DOHH2 (cell line): ENCODE data around the gene NT5DC1.

Experiments used
- H3F3A ChIP-seq: fragments of 200-600 bp; sonication (generic), shearing (Covaris generic); 2 replicates; pipeline ENCODE4 v1.6.0; 2016; ENCODE audit warnings: antibody characterized with exemption, mild to moderate bottlenecking; ENCODE audit not compliant: control insufficient read depth, insufficient read depth
- H3K27ac ChIP-seq: fragments of 200-600 bp; sonication (generic); 2 replicates; pipeline ENCODE4 v1.5.1; 2014; ENCODE audit warnings: low read depth, mild to moderate bottlenecking, low read length, moderate library complexity
- H3K27me3 ChIP-seq: fragments of 200-600 bp; sonication (generic); 2 replicates; pipeline ENCODE4 v1.6.1; 2014; ENCODE audit warnings: mild to moderate bottlenecking, low read length, mixed read lengths; ENCODE audit not compliant: control insufficient read depth
- H3K36me3 ChIP-seq: fragments of 200-600 bp; sonication (generic); 2 replicates; pipeline ENCODE4 v1.6.1; 2014; ENCODE audit warnings: mild to moderate bottlenecking, low read length, moderate library complexity, mixed read lengths; ENCODE audit not compliant: control insufficient read depth
- H3K4me1 ChIP-seq: fragments of 200-600 bp; sonication (generic); 2 replicates; pipeline ENCODE4 v1.6.1; 2014; ENCODE audit warnings: mild to moderate bottlenecking, low read length, mixed read lengths; ENCODE audit not compliant: control insufficient read depth
- H3K4me2 ChIP-seq: fragments of 200-600 bp; sonication (generic); 2 replicates; pipeline ENCODE4 v1.6.0; 2014; ENCODE audit warnings: mild to moderate bottlenecking, low read length, moderate library complexity
- H3K4me3 ChIP-seq: fragments of 200-600 bp; sonication (generic); 2 replicates; pipeline ENCODE4 v1.5.1; 2014; ENCODE audit warnings: mild to moderate bottlenecking, low read length, mixed read lengths
- H3K79me2 ChIP-seq: fragments of 200-600 bp; sonication (generic); 2 replicates; pipeline ENCODE4 v1.6.1; 2014; ENCODE audit warnings: mild to moderate bottlenecking, low read length, mixed read lengths; ENCODE audit not compliant: control insufficient read depth
- H3K9me2 ChIP-seq: fragments of 200-600 bp; sonication (generic); replicated peaks from 2 replicates; pipeline ENCODE4 v1.6.1; 2014; ENCODE audit warnings: mild to moderate bottlenecking, low read length, mixed read lengths; ENCODE audit not compliant: control insufficient read depth
- H3K9me3 ChIP-seq: fragments of 200-600 bp; sonication (generic); 2 replicates; pipeline ENCODE4 v1.6.1; 2014; ENCODE audit warnings: antibody characterized with exemption, low read length, mixed read lengths; ENCODE audit not compliant: control insufficient read depth, insufficient read depth
- H4K20me1 ChIP-seq: fragments of 200-600 bp; sonication (generic); 2 replicates; pipeline ENCODE4 v1.6.0; 2014; ENCODE audit warnings: low read depth, mild to moderate bottlenecking, antibody characterized with exemption, low read length, moderate library complexity; ENCODE audit not compliant: control insufficient read depth, insufficient read depth
- EZH2phosphoT487 ChIP-seq: fragments of 200-600 bp; sonication (generic); IDR thresholded peaks from 2 replicates; pipeline ENCODE4 v1.6.1; 2017; ENCODE audit warnings: borderline replicate concordance, mild to moderate bottlenecking, antibody characterized with exemption, low read length, moderate library complexity, mixed read lengths
- TF ChIP-seq, protein P1 (sequence below): fragments of 200-600 bp; sonication (generic); IDR thresholded peaks from one replicate; pipeline ENCODE4 v1.5.1; 2014; ENCODE audit warnings: antibody characterized with exemption, mild to moderate bottlenecking, low read depth, low read length; ENCODE audit not compliant: poor library complexity, severe bottlenecking

Gene NT5DC1

DNA sequence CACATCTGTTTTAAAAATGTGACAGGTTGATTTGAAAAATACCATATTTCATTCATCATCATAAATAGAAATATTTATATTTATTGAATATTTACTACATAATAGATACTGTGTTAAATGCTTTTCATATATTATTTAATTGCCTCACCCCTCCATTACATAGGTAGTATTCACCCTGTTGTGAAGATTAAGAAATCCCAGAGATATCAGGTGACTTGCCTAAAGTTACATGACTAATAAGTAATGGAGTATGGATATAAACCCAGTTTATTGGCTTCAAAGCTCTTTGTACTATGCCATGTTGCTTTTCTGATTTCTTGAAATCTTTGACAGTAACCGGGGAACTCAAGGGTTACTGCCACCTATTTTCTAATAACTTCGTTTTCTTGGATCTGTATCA, 189.2 kb downstream of the NT5DC1 start:
- Histone ChIP-seq H4K20me1 (no peaks in the 10 kb centered on the region), H3K36me3 (no peaks in the 10 kb centered on the region), H3K9me2 (no peaks in the 10 kb centered on the region), H3K4me1 (peaks cover 5% of the 10 kb centered on the region), H3K27me3 (0 out of 2 replicates have a peak, but pooled peaks cover 7% of the 10 kb centered on the region), H3K4me3 (no peak overlapping the region), H3F3A (no peaks in the 10 kb centered on the region), H3K4me2 (no peak overlapping the region), H3K9me3 (no peaks in the 10 kb centered on the region), H3K79me2 (no peaks in the 10 kb centered on the region), H3K27ac (no peak overlapping the region)
- TF ChIP-seq, protein P1, sequence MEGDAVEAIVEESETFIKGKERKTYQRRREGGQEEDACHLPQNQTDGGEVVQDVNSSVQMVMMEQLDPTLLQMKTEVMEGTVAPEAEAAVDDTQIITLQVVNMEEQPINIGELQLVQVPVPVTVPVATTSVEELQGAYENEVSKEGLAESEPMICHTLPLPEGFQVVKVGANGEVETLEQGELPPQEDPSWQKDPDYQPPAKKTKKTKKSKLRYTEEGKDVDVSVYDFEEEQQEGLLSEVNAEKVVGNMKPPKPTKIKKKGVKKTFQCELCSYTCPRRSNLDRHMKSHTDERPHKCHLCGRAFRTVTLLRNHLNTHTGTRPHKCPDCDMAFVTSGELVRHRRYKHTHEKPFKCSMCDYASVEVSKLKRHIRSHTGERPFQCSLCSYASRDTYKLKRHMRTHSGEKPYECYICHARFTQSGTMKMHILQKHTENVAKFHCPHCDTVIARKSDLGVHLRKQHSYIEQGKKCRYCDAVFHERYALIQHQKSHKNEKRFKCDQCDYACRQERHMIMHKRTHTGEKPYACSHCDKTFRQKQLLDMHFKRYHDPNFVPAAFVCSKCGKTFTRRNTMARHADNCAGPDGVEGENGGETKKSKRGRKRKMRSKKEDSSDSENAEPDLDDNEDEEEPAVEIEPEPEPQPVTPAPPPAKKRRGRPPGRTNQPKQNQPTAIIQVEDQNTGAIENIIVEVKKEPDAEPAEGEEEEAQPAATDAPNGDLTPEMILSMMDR, result no peak
- no peak for TF ChIP-seq EZH2phosphoT487

DNA sequence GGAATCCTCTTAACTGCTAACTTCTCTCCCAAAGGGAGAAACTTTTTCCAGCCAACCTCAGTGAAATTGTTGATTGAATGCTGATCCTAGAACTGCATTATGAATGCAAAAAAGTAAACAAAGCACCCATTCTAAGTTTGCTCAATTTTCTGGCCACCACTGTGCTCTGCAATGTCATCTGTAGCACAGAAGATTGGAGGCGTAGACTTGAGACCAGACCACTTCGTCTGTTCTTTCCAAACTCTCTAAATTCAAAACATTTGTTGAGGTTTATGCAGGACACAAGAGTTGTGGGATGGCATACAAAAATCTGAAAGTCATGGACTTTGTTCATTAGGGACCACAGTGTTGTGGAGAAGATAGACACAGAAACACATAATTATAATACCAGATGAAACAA, 190.1 kb downstream of the NT5DC1 start:
- Histone ChIP-seq H3K27ac (no peak overlapping the region), H3K9me2 (no peaks in the 10 kb centered on the region), H3F3A (no peaks in the 10 kb centered on the region), H3K79me2 (no peaks in the 10 kb centered on the region), H3K36me3 (no peaks in the 10 kb centered on the region), H3K4me1 (peaks cover 5% of the 10 kb centered on the region), H3K9me3 (no peaks in the 10 kb centered on the region), H4K20me1 (no peaks in the 10 kb centered on the region), H3K4me2 (no peak overlapping the region), H3K4me3 (no peak overlapping the region), H3K27me3 (0 out of 2 replicates have a peak, but pooled peaks cover 7% of the 10 kb centered on the region)
- TF ChIP-seq, protein P1, result no peak
- TF ChIP-seq EZH2phosphoT487, result no peak

DNA sequence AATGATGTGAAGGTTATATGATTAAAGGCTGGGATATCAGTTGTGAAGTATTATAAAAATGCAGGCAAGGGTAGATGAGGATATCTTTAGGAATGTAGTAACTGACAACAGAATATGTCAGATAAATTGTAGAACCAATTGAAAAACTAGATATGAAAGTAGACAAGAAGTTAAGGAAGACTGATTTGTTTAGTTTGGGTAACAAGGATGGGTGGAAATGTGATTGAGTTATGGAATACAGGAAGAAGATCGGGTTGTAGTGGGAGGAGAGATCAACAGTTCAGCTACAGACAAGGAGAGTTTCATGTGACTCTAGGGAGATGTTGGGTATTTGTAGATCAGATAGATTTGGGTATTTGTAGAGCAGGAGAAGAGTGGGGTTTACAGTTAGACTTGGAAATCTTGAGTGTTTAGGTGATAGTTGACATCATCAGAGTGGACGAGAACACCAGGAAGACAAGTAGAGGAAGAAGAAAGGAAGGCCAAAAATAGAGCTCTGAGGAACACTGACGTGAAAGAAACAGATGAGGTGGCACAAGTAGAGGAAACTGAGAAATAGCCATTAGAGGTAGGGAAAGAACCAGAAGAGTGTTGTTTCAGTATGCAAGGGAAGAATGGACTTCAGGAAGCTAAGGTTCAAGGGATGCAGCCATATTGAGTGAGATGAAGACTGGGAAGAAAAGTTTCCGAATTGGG, 191.2 kb downstream of the NT5DC1 start:
- Histone ChIP-seq H4K20me1 (no peaks in the 10 kb centered on the region), H3K4me3 (no peak overlapping the region), H3F3A (no peaks in the 10 kb centered on the region)

More for the DNA sequence above, 191.2 kb downstream of the NT5DC1 start:
- Histone ChIP-seq H3K79me2 (no peaks in the 10 kb centered on the region), H3K4me1 (peaks cover 5% of the 10 kb centered on the region), H3K9me2 (no peaks in the 10 kb centered on the region), H3K9me3 (no peaks in the 10 kb centered on the region), H3K4me2 (no peak overlapping the region), H3K27me3 (0 out of 2 replicates have a peak, but pooled peaks cover 7% of the 10 kb centered on the region), H3K36me3 (no peaks in the 10 kb centered on the region), H3K27ac (no peak overlapping the region)
- no peak for TF ChIP-seq EZH2phosphoT487
- TF ChIP-seq, protein P1, result no peak
